HG02981 (cell line): ENCODE measurements around the gene GRID2IP.

Experiments
- ATAC-seq: cut with Tn5 transposase; IDR thresholded peaks from one replicate; pipeline ENCODE4 v1.9.1; 2021; ENCODE audit warnings: mild to moderate bottlenecking, moderate library complexity; ENCODE audit not compliant: unreplicated experiment

GRID2IP gene

GRCh38 chr7:6563936-6564770 is 12.9 kb upstream of the GRID2IP start:
- no peak for ATAC-seq

GRCh38 chr7:6562106-6562505 is 10.8 kb upstream of the GRID2IP start:
- ATAC-seq, result no peak

DNA sequence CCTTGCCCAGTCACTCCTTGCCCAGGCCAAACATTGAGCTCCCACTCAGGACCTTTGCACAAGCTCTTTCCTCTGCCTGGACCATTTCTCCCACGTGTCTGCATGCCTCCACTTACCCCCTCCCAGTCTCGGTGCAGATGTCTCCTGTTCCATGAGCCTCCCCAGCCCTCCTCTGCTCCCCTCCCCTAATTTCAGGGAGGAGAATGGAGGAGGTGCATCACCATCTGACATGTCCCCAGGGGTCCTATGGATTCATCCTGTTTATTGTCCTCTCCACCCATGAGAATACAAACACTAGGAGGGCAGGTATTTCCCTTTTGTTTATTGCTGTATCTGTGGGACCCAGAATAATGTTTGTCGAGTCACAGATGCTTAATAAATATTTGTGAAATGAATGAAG is 8.6 kb upstream of the GRID2IP start:
- ATAC-seq, result no peak

DNA sequence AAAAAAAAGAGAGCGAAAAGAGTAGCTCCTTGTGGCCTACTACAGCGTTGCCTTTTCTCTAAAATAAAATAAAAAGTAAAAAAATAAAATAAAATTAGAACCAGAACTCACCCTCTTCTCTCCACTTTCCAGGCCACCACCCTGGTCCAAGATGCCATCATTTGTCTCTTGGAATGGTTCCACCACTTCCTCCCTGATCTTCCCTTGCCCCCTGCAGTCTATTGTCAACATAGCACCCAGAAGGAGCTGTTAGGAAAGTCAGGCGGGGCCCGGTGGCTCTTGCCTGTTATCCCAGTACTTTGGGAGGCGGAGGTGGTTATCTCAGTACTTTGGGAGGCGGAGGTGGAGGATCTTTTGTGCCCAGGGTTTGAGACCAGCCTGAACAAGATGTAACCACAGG is 7.6 kb upstream of the GRID2IP start:
- no peak for ATAC-seq

DNA sequence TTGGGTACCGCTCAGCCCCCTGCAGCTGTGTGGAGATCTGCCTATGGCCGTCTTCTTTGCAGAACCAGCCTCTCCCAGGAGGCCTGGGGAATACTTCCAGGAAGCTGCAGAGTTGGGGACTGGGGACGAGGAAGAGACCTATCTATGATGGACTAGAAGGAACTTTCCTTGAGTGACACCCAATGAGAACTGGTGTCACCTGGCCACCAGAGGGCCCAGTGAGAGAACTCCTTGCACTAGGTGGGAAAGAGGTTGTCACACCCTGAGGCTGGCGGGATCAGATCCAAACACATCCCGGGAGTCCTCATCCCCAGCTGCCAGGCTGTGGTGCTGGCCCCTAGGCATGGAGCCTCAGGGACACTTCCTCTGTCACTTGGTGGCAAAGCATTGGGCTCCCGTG is 4.9 kb upstream of the GRID2IP start:
- ATAC-seq, result no peak

GRCh38 chr7:6554848-6555247 is 3.6 kb upstream of the GRID2IP start:
- ATAC-seq, result no peak

DNA sequence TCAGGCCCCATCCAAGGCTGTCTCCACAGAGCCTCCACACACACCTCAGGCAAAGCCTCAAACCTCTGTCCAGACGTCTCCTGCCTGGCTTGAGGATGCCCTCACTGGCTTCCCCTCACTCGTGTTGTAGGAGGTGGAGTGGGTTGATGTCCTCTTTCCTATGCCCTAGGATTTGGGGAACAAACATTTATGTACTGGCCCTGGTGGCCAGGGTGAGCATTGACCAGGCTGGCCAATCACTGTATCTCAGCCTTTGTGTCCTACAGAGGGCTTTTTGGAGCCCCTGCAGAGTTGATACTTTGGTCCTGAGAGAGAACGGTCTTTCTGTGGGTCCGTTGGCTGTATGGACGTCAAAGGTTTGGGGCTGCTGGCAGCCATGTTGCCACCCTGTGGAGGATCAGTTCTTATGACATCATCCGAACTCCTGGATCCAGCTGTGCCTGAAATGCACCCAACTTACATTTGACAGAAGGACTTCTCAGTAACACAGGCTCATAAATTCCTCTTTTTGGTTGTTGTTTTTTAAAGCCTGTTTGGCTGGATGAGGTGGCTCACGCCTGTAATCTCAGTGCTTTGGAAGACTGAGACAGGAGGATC is 2.3 kb upstream of the GRID2IP start:
- no peak for ATAC-seq

GRCh38 chr7:6547400-6547799 is 3.9 kb downstream of the GRID2IP start:
- ATAC-seq, result no peak

GRCh38 chr7:6546498-6547251 is 4.6 kb downstream of the GRID2IP start:
- ATAC-seq, result no peak

DNA sequence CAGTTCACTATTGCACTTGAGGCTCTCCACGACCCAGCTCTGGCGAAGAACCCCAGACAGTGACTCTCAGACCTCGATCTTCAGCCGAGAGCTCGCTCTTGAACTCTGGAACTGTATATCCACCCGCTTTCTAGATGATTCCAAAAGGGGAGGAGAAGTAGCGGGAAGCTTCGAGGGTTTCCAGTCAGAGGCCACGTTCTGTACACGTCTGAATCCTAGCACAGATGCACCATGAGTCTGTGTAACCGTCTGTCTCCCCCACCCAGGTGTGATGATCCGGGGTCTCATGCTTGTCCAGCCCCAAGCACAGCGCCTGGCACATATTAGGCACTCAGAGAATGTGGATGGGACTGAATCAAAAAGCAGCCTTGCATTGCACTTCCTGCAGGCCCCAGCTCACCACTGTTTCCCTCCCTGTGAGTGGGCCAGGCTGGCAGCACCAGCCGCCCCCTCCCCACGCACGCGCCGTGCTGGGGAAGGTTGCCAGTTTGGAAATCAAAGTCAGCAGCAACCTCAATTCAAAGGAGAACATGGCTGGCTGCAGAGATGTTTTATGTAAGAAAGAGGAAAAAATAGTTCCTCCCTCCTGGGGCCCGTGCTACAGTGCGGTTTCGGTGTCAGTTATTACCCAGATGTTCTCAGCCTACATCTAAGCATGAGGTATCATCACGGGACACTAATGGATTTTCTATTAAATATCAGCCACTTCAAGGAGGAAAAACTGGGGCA is 5.7 kb downstream of the GRID2IP start:
- ATAC-seq, result peak; percentile 59

DNA sequence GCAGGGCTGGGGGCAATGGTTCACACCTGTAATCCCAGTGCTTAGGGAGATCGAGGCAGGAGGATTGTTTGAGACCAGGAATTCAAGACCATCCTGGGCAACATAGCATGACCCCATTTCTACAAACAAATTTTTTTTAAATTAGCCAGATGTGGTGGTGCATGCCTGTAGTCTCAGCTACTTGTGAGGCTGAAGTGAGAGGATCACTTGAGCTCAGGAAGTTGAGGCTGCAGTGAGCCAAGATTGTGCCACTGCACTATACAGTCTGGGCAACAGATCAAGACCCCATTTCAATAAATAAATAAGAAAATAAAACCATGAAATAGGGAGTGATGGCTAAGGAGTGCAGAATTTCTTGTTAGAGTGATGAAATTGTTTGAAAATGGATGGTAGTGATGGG is 8.9 kb downstream of the GRID2IP start:
- no peak for ATAC-seq

DNA sequence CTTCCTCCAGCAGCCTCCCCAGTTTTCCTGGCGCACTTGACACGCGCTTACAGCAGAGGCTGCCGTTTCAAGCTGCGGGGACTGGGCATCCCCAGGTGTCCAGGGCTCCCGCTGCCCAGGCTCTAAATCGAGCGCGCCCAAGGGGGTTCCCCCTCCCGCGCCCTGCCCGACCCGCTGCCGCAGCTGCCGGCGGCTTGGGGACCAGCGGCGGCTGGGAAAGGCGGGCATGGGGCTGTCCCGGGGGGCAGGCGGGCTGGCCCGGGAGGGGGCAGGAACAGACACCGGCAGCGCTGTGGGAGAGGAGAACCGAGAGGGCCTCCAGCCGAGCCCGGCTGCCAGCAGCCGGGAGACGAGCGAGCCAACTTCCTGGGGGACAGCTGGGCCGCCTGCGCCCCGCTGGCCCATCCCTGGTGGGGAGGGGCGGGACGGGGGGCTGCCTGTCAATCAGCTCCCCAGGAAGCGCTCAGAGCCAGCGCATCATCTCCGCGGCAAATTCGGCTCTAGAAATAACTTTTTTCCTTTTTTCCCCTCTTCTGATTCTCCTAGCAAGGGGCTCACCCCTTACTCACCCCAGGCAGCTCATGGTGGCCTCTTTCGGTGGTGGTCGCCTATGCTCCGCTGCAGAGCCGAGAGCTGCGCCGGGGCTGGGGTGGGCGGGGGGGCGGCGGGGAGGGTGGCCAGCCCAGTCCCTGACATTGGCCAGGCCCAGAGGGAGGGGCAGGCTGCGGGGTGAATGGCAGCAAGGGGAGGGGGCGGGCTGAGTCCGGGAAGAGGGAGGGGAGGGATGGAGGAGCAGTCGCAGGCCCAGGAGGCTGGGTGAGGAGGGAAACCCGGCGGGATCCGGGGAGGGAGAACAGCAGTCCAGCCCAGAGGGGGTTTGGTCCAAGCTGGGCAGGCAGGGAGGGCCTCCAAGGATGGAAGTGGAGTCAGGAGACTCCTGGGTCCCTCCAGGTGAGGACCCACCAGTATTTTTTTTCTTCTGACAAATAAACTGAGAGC is 14.7 kb downstream of the GRID2IP start:
- ATAC-seq, result no peak

DNA sequence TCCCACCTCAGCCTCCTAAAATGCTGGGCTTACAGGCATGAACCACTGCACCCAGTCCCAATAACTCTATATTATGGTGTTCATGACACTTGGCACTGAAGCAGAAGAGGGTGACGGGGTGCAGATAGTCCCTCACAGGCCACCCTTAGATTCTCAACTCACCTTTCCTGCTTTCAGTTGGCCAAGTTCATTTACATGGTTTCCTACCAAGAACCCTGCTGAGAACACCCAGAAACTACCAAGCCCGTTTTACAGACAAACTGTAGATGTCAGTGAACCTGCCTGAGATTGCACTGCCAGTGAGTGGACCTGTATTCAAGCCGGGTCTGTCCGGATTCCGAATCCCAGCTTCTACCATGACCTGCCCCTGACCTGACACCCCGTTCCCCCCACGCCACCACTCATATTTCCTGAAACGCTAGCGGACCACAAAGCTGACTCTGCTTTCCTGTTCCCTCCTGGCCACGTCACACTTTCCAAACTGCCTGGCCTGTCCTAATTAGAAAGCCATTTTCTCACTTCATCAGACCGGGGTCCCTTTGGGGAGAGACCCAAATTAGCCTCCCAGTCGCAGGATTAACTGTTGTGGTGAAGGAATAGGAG is 17.3 kb downstream of the GRID2IP start:
- no peak for ATAC-seq

DNA sequence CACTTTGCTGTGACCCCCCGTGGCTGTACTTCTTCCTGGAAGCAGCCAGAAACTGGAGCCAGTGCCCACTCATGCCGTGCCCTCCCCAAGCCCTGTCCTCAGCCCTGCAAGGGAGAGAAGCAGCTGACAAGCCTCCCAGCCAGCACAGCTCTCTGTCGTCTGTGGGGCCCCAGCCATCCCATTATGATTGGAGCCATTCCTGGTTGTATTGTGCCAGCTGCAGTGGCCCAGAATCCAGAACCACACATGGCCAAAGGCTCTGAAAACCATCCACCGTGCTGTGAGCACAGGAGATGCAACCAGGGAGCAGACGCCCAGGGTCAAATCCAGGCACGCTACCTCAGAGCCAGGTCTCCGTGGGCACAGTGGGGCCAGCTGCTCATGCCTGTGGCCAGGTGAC is 18.7 kb downstream of the GRID2IP start:
- no peak for ATAC-seq

GRCh38 chr7:6531492-6532279 is 19.6 kb downstream of the GRID2IP start:
- ATAC-seq, result no peak

DNA sequence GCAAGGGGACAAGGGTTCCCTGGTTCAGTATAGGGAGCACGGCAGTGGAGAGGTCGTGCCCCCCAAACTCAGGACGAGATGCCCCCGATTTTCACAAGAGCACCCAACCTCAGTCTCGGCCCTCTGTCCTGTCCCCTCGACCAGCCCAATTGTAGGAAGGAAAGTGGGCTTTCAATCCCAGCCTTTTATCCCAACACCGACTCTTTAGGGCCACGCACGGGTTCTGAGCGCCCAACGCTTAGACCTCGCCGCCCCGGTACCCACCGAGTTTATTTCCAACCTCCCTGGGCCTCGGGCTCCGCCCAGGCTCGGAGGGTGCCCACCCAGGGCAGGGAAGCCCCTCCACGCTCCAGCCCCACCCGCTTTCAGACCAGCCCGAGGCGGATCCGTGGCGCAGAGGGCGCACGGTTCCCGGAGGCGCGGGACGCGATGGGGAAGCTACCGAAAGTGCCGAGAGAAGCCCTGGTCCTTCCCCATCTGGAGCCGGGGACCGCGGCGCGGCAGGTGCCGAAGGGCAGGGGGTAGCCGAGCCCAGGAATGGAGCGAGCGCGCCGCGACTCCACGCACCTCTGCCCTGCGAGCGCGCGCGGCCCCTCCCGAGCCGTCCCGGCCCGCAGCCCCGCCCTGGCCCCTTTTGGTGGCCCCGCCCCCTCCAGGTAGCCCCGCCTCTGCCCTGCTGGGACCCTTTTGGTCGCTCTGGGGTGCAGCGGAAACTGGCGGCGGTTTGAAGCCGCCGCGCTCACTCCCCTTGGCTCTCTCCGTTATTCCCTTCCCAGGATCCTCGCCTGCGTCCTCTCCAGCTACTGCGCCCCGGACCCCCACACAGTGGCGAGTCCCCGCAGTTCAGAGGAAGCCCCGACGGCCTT is 20.4 kb downstream of the GRID2IP start:
- ATAC-seq, result peak; percentile 45

DNA sequence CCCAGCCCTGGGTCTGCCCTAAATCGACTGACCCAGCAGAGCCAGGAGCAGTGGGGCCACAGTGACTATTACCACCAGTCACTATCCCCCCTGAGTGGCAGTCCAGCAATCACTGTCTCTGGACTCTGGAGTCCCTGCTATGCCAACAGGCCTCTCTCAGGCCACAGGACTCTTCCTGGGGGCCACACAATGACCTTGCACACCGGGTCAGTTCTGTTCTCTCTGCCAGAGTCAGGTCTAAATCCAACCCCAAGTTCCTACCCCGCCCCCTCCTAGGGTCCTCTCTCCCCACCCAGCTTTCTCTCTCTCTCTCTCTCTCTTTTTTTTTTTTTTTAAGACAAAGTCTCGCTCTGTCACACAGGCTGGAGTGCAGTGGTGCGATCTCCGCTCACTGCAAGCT is 21.6 kb downstream of the GRID2IP start:
- ATAC-seq, result no peak
